ENCODE results near the gene ERH.
A peak's percentile ranks its signal among the peaks of the same experiment; 100 is the strongest.

The ERH gene

DNA sequence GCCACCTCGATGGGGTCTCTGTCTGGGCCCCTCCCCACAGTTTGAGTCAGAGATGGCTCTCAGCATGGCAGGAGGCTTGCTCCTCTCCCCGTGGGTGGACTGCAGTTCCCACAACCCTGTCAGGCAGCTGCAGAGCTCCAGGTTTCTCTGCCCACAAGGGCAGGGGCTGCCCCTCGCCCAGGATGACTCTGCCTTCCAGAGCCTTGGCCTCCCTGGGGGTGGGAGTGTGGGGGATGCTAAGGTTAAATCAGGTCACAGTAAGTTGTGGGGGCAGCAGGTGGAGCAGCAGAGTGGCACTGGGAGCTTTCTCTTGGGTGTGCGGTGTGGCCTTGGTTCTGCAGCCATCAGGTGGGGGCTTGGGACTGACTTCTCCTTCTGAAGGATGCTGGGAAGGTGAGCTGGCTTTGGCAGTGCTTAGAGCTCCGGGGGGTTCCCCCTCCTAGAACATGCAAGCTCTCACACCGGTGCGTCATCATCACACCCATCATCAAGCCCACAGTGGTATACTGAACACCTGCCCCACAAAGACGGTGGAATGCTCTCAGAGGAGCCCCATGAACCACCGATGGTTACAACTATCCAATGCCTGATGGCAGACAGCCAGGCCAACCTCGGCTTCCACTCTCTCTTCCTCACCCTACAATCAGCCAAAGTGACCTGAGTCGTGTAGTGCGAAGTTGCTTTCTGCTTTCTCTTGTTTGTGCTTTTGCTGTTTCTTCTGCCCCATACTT, 39.7 kb downstream of the ERH start:
- H3K27ac ChIP-seq: no peak overlapping the region
- DNase-seq (ENCODE audit: low read depth, low spot score): no peak

DNA sequence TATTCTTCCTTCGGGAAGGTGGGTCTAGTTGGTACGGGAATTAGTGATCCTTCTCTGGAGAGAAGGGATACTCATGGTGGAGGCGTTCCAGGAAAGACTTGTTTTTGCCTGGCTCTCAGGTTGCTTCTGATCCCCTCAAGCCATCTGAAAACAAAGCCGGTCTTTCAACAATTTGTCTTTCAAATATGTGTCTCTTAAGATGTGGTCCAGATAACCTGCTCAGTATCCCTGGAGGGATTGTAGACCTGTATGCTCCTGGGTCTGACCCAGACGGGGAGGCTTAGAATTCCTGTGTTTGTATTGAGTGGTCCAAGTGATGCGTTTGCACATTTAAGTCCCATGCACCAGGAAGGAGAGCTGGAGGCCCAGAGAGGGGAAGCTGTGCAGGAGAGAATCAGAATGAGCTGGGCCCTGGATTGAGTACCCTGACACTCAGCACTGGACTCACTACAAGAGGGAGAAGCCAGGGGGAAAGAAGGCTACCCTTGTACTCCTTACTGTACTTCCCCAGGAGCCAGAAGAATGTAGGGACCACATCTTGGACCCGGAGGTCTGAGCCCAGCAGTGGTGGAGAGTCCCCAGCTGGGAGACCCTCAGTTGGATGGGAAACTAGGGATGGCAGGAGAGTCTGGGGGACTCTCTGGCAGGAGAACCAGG, 40.4 kb downstream of the ERH start:
- DNase-seq (ENCODE audit: low read depth, low spot score): no peak

DNA sequence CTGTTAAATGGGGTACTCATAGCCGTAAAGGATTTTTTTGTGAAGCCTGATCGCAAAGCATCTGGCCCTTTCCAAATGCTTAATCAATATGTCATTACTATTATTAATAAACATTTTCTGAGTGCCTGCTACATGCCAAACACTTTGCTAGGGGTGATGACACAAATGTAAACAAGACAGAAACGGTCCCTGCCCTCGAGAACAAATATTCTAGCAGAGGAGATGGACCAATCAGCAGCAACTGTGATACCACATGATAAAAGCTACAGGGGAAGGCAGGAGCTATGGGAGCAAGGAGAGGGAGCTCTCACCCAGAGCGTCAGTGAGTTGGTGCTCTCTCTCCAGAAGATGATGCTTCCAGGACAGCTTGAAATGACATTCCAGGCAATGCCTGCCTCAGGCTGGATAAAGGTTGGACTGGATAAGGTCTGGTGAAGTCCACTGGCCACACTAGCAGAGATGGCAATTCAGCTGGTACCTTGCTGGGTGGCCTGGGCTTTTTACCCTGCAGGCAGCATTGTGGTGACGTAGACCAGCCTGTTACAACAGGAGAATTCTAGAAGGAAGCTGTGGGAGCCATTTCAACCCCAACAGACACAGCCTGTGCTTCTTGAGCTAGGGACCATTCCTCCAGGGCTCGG, 41.1 kb downstream of the ERH start:
- no peak overlapping the region for H3K27ac ChIP-seq
- no peak for DNase-seq (ENCODE audit: low read depth, low spot score)

More for the DNA sequence above, 40.4 kb downstream of the ERH start:
- no peak overlapping the region for H3K27ac ChIP-seq

DNA sequence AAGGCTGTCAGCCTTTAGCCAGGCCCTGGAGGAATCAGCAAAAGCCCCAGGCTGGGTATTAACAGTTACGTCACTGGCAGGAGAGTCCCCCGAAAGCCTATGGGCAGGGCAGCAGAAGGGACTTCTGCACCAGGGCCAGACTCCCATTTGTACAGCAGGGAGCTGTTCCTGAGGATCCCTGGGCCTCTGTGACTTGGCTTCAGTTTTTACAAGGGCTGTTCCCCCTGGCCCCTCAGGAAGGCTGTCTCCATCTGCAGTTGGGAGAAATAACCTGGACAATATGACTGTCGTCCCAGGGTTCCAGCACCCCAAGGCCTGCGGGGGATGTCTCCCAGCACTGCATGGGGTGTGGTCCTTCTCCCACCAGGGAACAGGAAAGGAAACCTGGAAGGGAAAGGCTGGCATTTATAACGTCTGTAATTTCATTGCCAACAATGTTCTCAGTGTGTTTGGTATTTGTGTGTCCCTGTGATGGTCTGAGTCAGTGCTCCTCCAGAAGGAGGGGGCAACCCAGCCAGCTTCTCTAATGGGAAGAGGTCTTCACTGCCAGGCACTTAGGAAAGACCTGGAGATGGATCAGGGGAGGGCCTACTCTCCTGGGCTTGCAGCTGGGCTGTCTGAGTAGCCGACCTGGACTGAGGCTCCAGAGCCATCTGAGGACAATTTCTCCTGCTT, 42.4 kb downstream of the ERH start:
- no peak overlapping the region for H3K27ac ChIP-seq
- DNase-seq (ENCODE audit: low read depth, low spot score): no peak

GRCh38 chr14:69355154-69355597, 42.9 kb downstream of the ERH start:
- no peak for DNase-seq (ENCODE audit: low read depth, low spot score)
- H3K27ac ChIP-seq: no peak overlapping the region

DNA sequence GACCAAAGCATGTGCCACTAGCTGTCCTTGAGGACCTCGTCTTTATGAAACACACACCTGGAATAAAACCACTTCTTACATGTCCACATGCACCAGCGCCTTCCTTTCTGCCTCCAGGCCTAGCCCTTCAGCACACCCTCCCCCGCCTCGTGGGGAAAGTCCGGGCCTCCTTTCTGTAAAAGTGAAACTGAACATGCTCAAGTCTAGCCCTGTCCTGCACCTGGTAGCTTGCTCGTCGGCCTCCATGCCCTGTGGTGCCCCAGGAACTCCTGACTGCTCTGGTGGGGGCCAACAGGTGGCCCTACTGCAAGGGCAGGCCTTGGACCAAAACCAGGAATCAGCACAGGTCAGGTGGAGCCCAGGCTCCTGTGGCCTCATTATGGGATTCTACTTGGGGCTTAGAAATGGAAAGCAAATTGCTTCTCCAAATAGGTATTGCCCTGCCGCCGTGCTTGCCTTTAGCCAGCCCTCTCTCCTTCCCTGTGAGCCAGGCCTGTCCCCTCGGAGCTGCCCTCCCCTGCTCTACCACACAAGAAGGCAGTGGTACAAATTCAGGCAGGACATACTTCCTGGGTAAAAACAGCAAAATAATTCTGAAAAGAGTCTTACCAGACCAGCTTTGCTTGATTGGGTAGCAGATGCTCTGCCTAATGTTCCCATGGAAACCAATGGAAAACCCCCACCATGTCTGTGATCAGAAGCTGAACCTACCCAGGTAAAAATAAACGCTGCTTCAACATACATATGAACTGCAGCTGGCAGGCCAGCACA, 43.5 kb downstream of the ERH start:
- peak; percentile 12 for DNase-seq (ENCODE audit: low read depth, low spot score)

DNA sequence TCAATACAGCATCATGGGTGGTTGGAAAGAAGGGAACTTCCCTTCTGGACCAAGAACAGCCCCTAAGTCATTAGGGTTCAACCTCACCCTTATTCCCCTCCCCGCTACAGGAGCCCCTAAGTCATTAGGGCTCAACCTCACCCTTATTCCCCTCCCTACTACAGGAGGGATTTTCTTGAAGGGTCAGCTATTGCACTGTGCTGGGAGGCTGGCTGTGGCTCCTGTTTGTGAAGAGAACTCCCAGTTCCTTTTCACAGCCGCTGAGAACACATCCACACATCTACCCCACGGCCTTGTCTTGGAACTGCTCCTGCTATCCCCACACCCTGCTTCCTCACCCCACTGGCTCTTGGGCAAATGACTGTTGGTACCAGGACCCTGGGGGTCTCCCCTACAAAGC, 44.9 kb downstream of the ERH start:
- no peak overlapping the region for H3K27ac ChIP-seq
- DNase-seq (ENCODE audit: low read depth, low spot score): no peak

More for the DNA sequence above, 43.5 kb downstream of the ERH start:
- H3K27ac ChIP-seq: no peak overlapping the region

GRCh38 chr14:69351911-69352310, 46.2 kb downstream of the ERH start:
- no peak for DNase-seq (ENCODE audit: low read depth, low spot score)
- H3K27ac ChIP-seq: no peak overlapping the region

DNA sequence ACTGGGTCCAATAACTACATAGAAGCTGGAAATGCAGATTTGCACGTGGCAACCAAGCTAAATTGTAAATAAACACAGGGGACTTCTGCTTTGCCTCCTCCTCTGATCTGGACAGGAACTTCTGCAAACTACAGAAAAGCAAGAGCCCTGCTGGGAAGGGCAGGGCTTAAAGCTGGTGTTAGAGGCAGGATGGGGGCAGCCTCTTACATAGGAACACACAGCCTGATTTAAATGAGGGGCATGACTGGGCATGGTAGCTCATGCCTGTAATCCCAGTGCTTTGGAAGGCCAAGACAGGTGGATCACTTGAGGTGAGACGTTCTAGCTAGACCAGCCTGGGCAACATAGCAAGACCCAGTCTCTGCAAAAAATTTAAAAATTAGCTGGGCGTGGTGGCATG, 46.7 kb downstream of the ERH start:
- no peak for DNase-seq (ENCODE audit: low read depth, low spot score)
- no peak overlapping the region for H3K27ac ChIP-seq

DNA sequence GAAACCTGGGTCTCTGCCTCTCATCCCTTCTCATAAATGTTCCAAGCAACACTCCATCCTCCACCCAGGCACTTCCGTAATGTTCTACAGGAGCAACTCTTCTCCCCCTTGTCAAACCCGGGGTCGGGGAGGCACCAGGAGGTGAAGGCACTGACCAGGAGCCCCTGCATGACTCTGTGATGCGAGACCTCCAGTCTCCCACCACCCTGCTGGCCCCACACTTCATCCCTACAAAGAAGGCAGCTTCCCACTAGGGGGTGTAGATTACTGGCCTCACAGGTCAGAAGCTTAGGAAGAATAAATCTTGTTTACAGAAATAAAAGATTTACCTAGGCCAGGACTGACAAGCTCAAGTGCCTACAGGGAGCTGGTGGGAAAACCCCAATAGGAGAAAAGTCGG, 47.2 kb downstream of the ERH start:
- H3K27ac ChIP-seq: no peak overlapping the region
- no peak for DNase-seq (ENCODE audit: low read depth, low spot score)

GRCh38 chr14:69349091-69349777, 48.9 kb downstream of the ERH start:
- no peak for DNase-seq (ENCODE audit: low read depth, low spot score)

GRCh38 chr14:69346710-69347109, 51.4 kb downstream of the ERH start:
- H3K27ac ChIP-seq: no peak overlapping the region
- DNase-seq (ENCODE audit: low read depth, low spot score): no peak

More at GRCh38 chr14:69349091-69349777, 48.9 kb downstream of the ERH start:
- H3K27ac ChIP-seq: no peak overlapping the region

DNA sequence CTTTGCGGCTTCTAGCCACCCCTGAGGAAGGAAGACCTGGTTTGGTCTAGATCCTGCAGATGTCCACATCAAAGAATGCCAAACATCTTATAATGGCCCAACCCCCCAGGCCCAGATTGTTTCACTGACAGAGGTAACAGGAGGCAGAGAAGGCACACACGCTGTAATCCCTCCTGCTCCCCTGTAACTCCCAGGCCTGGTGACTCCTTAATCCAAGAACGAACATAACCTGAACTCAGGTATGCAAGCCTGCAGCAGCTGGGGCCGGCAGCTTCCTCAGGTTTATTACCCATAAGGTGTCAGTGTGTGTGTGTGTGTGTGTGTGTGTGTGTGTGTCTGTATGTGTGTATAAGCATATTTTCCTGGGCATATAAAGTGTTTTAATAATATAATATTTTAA, 52.7 kb downstream of the ERH start:
- H3K27ac ChIP-seq: no peak overlapping the region
- DNase-seq (ENCODE audit: low read depth, low spot score): peak; percentile 12

DNA sequence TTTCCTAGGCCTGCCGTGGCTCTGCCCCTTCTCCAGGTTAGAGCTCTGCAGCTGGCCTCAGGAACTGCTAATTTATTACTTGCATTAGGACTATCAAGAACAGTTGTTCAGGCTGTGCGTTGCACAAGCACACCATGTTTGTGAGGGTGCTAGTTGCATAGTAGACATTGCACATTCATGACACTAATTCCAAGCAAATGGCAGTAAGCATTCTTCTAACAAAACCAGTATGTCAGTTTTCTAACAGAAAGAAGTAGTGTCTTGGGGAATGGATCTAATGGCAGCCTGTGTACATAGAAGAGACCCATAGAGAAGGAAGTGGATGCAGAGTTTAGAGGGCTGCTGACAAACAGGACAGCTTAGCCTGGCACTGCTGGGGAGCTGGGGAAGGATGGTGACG, 53.9 kb downstream of the ERH start:
- DNase-seq (ENCODE audit: low read depth, low spot score): no peak
- no peak overlapping the region for H3K27ac ChIP-seq

GRCh38 chr14:69342928-69343525, 55.1 kb downstream of the ERH start:
- DNase-seq (ENCODE audit: low read depth, low spot score): no peak
- no peak overlapping the region for H3K27ac ChIP-seq

DNA sequence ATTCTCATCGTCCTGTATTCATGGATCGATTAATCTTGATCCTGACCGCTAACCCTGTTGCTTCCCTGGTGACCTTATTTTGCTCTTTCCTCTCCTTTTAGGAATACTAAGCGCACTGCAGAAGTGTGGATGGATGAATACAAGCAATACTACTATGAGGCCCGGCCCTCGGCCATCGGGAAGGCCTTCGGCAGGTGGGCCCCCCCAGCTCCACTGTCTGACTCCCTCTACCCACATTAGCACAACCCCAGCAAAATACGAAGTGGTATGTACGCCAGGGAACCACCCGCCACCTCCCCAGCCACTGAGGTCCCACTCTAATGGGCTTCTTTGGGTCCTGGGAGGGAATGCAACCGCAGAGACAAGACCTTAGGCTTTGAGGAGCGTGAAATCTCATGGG, 58.7 kb downstream of the ERH start:
- DNase-seq (ENCODE audit: low read depth, low spot score): no peak
- H3K27ac ChIP-seq: no peak overlapping the region

- DNase-seq (ENCODE audit: low read depth, low spot score): no peak
- H3K27ac ChIP-seq: no peak overlapping the region
Measured at GRCh38 chr14:69337984-69338383, 60.1 kb downstream of the ERH start.

- DNase-seq (ENCODE audit: low read depth, low spot score): peak; percentile 18
- H3K27ac ChIP-seq: no peak overlapping the region
Measured at GRCh38 chr14:69335371-69335771, 62.7 kb downstream of the ERH start.

- no peak overlapping the region for H3K27ac ChIP-seq
- no peak for DNase-seq (ENCODE audit: low read depth, low spot score)
Measured at GRCh38 chr14:69334576-69334975, 63.5 kb downstream of the ERH start.

All from epithelial cell of prostate (primary cell).